Iris pigment epithelial cell (primary cell): ENCODE results near the gene MLC1.

Experiments used
- DNase-seq: peaks from one replicate; pipeline ENCODE4 v3.0.0-alpha.2; 2011; ENCODE audit warnings: low read depth

Gene MLC1

DNA sequence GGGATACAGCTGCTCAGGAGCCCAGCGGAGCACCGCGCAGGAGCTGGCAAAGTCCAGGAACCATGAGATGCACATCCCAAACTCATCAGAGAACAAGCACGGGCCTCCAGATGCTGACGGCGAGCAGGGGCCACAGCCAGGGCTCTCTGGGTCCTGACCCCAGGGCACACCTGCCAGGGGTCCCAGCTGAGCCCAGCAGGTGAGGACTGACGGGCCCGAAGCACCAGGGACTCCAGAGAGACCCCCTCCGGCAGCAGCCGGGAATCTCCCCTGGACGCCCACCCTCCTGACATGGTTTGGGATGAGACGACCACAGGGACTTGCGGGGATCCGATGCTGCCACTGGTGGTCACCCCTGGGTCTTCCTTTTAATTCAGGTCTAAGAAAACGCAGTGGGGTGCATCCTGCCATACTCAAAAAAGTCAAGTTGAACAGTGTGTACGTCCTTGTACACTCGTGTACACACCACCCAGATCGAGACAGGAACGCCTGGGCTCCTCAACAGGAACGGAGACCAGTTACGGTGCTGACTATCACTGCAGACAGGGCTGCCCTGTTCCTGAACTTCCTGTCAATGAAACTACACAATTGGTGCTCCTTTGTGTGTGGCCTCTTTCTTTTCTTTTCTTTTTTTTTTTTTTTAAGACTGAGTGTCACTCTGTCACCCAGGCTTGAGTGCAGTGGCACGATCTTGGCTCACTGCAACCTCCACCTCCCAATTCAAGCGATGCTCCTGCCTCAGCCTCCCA, 49.1 kb downstream of the MLC1 start:
- no peak for DNase-seq

DNA sequence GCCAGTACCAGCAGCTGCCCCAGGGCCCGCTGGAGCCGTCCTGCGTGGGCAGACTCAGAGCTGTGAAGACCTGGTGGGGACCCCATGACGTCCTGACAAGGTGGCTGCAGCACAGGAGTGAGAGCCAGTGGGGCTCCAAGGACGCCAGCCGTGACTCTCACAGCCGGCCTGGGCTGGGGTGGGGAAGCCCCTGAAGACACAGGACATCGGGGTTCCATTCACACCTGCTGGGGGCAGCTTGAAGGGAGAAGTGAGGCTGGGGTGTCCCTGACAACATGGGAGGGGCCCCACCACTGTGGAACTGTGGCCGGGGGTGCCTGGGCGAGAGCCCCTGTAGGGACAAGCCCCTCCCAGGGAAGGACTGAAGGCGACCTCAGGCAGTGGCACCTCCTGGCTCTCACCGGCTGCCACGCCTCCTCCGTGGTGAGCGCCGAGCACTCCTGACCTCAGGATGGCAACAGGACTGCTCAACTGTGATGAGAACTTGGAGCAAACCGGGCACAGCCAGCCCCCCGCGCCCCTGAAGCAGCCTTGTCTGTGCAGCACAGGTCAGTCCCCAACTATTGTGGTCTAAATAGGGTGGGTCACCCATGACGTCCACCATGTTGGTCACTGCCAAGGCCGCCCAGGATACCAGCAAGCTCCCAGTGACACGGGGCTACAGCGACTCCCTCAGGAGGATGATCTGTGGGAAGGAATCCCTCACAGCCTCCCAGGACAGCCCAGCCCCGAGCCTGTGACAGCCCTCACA, 49.9 kb downstream of the MLC1 start:
- no peak for DNase-seq

DNA sequence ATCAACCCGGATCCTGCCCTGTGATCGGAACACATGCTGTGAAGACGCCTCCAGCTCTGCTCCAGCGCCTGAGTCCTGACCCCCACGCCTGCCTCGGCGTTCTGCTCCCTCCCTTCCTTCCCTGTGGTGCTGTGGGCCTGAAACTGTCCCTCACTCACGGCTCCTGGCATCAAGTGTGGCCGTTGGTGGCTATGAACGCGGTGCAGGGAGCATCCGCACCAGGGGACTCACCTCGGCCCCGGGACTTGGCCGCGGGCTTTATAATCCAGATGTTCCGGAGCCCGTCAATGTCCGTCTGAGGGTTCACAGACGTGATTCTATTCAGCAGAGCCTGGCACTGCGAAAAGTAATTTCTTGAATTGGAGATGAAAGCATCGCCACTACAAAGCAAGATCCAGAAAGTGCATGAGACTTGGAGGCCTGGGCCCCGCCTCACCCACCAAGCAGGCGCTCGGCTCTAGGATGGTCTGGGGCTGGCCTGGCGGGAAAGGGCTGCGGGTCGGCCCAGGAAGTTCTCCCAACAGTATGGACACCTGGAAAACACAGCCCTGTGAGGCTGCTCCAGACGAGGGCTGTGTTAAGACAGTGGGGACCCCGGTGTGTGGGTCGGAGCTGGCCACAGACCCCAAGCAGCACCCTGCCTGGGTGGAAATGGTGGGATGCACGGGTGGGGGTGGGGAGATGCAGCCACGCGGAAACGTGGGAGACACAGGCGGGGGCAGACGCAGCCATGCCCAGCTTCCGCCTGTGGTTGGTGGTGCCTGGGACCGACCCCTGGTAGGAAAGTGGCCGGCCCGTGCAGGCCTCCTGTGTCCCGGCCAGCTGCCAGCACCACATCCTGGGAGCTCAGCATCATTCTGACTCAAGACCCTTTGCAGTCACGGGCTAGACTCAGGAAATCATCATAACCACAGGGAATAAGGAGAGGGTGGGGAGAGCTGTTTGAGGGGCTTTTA, 50.8 kb downstream of the MLC1 start:
- peak; percentile 7 for DNase-seq

GRCh38 chr22:50032941-50033601, 52.2 kb downstream of the MLC1 start:
- no peak for DNase-seq

GRCh38 chr22:50032109-50032871, 52.9 kb downstream of the MLC1 start:
- DNase-seq: no peak

GRCh38 chr22:50031189-50032091, 53.8 kb downstream of the MLC1 start:
- no peak for DNase-seq

DNA sequence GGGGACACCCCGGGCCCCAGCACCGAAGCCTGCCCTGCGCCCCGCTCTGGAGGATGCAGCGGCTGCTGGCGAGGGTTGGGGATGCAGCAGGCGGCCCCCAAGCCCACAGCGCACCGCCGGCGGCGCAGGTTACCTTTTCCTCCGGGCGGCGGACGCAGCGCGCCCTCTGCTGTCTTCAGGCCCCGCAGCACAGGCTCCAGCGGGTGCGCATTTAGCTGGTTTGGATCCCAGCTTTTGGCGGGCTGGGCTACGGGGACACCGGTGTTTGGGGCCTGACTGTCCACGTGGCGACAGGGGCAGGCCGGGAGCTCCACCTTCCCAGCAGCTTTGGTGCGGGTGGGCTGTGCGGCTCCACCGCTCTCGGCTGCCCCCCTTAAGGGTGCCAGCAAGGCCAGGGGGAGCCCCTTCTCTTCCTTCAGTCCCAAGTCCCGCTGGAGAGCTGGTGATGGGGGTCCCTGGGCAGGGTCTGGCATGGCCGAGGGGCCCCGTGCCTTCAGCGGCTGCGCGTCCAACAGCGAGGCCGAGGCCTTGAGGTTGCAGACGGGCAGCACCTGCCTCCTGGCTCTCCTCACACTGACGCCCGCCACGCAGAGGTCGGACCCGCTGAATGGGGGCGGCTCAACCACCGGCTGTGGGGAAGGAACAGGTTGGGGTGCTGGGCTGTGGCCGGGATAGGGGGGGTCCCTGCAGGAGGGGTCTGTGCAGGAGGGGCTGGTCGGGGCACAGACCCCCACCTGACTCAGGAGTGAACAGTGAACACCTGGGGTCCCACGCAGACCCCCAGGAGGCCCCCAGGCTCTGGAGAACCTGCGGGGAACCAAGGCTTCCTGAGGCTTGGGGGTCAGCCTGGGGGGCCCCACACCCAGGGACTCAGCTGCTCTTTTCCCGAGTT, 54.7 kb downstream of the MLC1 start:
- peak; percentile 69 for DNase-seq

GRCh38 chr22:50027639-50028537, 57.3 kb downstream of the MLC1 start:
- peak; percentile 10 for DNase-seq

DNA sequence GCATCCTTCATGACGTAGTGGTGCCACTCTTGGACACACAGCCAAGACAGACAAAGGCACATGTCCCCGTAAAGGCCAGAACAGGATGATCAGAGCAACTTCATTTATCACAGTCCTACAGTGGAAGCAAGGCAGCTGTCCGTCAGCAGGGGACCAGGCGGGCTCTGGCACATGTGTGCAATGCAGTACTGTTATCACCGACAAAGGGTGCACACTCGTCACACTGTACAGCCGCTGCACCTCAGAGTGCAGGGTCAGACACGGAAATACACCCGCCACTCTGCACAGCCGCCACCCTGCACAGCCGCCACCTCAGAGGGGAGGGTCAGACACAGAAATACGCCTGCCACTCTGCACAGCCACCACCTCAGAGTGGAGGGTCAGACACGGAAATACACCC, 59.2 kb downstream of the MLC1 start:
- no peak for DNase-seq

DNA sequence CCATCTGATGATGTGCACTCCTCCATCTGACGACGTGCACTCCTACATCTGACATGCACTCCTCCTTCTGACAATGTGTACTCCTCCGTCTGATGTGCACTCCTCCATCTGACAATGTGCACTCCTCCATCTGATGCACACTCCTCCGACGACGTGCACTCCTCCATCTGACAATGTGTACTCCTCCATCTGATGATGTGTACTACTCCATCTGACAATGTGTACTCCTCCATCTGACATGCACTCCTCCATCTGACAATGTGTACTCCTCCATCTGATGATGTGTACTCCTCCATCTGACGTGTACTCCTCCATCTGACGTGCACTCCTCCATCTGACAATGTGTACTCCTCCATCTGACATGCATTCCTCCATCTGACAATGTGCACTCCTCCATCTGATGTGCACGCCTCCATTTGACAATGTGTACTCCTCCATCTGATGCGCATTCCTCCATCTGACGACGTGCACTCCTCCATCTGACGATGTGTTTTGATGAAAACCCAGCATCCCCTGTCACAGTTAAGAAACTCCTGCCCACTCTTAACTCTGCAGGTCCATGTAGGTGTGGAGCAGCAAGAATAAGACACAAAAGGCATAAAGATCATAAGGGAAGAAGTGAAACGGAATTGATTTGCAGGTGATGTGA, 62.9 kb downstream of the MLC1 start:
- DNase-seq: no peak

- no peak for DNase-seq
Observed at GRCh38 chr22:50020606-50021005, 64.6 kb downstream of the MLC1 start.

- no peak for DNase-seq
Observed at GRCh38 chr22:50019316-50019715, 65.9 kb downstream of the MLC1 start.

- no peak for DNase-seq
Observed at GRCh38 chr22:50018608-50019285, 66.5 kb downstream of the MLC1 start.

- DNase-seq: no peak
Observed at GRCh38 chr22:50017701-50018224, 67.5 kb downstream of the MLC1 start.

- DNase-seq: no peak
Observed at GRCh38 chr22:50016988-50017700, 68.1 kb downstream of the MLC1 start.
